GM13976 (cell line): Measurements from ENCODE around the gene FAM120AOS.

ENCODE experiments used
- DNase-seq: peaks from one replicate; pipeline ENCODE4 v3.0.0; 2012; ENCODE audit warnings: low spot score
- in situ Hi-C: fragments of 300-500 bp; cut with MboI; formaldehyde crosslinking; loops from one replicate; pipeline ENCODE4 v1.12.0; 2022; ENCODE audit warnings: low sequenced_read_pairs, mixed read lengths, inconsistent platforms; ENCODE audit not compliant: unreplicated experiment
- TF ChIP-seq, protein P1 (sequence below): IDR thresholded peaks from 2 replicates; pipeline ENCODE4 v1.5.1; 2012; ENCODE audit warnings: borderline replicate concordance, mild to moderate bottlenecking; ENCODE audit not compliant: insufficient read depth; ENCODE audit errors: extremely low read depth, missing control alignments, control extremely low read depth

Gene FAM120AOS

GRCh38 chr9:93459432-93459847 lies 6.1 kb upstream of the FAM120AOS start:
- TF ChIP-seq, protein P1, sequence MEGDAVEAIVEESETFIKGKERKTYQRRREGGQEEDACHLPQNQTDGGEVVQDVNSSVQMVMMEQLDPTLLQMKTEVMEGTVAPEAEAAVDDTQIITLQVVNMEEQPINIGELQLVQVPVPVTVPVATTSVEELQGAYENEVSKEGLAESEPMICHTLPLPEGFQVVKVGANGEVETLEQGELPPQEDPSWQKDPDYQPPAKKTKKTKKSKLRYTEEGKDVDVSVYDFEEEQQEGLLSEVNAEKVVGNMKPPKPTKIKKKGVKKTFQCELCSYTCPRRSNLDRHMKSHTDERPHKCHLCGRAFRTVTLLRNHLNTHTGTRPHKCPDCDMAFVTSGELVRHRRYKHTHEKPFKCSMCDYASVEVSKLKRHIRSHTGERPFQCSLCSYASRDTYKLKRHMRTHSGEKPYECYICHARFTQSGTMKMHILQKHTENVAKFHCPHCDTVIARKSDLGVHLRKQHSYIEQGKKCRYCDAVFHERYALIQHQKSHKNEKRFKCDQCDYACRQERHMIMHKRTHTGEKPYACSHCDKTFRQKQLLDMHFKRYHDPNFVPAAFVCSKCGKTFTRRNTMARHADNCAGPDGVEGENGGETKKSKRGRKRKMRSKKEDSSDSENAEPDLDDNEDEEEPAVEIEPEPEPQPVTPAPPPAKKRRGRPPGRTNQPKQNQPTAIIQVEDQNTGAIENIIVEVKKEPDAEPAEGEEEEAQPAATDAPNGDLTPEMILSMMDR, result no peak
- no peak for DNase-seq
- in situ Hi-C loops, result no loop called here

DNA sequence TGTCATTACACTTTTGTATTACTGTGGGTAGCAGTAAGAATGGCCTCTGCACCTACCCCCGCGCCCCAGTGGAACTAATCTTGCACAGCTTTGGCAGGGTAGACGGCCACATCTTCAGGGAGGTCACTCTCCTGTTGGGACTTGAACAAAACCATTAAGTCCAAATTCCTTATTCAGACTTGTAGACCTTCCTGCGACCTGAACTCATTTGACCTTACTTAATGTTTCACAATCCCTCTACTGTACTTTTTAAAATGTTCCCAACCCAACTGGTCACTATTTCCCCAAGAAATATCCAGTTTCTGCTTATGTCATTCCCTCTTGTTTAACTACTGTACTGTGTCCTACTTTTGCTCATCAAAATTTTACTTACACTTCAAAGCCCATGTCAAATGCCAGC lies 5.3 kb upstream of the FAM120AOS start:
- TF ChIP-seq, protein P1, result no peak
- in situ Hi-C loops, result no loop called here
- no peak for DNase-seq

GRCh38 chr9:93457006-93457405 lies 3.6 kb upstream of the FAM120AOS start:
- TF ChIP-seq, protein P1, result no peak
- DNase-seq, result no peak
- in situ Hi-C loops, result no loop called here

DNA sequence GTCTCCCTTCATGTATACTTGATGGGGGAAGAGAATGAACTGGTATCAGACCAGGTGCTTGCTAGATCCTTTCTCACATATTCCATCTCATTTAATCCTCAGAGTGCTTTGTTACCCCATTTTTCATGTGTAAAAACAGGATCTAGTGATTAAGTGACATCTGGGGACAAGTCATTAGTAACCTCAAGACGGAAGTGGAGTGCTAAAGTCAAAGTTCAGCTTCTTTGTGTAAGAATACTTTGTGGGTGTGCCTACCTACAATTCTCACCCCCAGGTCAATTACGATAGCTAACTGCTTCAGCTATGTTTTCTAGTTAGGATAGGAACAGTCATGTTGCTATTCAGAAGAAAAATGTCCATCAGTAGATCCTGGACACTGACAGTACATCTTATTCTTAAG lies 3.1 kb upstream of the FAM120AOS start:
- in situ Hi-C loops, result no loop called here
- DNase-seq, result no peak
- TF ChIP-seq, protein P1, result no peak

GRCh38 chr9:93456022-93456421 lies 2.6 kb upstream of the FAM120AOS start:
- DNase-seq, result no peak
- in situ Hi-C loops, result no loop called here
- TF ChIP-seq, protein P1, result no peak

DNA sequence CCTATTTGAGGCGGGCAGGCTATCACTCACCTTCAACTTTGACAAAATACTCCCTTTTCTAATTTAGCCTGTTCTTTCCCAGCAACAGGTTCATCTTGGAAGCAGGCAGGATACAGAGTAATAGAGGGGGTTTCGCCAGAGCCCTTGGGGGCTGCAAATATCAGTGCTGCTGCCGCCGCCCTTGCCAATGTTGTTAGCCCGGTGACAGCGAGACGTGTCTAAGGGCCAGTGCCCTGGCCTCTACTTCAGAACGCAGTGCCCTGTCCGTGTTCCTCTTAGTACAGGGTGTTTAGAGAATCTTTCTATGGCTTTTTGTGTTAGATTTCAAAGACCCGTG lies 703 bp downstream of the FAM120AOS start:
- TF ChIP-seq, protein P1, result no peak
- in situ Hi-C loops, result no loop called here
- DNase-seq, result no peak
